D721Med (cell line): ENCODE results near the gene SAMD1.

ENCODE experiments used
- DNase-seq: peaks from one replicate; pipeline ENCODE4 v3.0.0; 2011; ENCODE audit warnings: low spot score; ENCODE audit not compliant: insufficient read length
- FAIRE-seq: peaks from 2 replicates; lab custom pipeline; 2011; peaks lifted over from hg19 to GRCh38; lab: Jason Lieb, UNC
- TF ChIP-seq, protein P1 (sequence below): IDR thresholded peaks from 2 replicates; pipeline ENCODE4 v1.5.1; 2012; ENCODE audit warnings: mild to moderate bottlenecking, control low read depth; ENCODE audit not compliant: insufficient read depth; ENCODE audit errors: missing control alignments

Gene SAMD1

DNA sequence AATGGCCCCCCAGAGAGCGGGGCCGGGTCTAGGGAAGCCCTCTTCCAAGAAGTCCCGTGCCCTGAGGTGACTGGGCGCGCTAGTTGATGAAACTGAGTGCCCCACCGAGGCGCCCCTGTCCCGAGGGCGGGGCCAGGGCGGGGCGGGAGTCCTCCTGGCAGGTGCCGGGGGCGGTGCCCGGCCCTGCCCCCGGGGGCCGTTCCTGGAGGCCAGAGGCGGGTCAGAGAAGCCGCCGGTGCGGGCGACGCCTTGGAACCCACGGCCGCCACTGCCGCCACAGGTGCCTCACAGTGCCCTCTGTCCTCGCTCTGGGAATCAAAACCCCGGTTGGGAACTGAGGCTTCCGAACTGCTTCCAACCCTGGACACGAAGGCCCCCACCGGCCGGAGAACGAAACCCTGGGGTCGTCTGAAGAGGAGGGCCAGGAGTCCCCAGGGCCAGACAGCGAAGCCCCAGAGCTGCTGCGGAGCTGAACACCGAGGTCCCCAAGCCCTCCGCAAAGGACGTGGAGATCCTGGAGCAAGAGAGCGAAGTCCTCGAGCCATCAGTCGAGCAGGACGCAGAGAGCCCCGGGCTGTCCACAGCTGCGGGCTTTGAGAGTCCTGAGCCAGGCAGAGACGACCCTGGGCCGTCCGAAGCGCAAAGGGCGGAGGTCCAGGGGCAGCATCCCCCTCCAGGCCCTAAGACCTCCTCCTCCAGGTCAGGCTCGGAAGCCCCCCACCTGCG lies 17.9 kb downstream of the SAMD1 start, which contains the start of gene MISP3:
MISP3 (plus strand) TSS at position 252 of the 726 bp plus-strand sequence. CDS start 524 bp downstream, outside the sequence.
- TF ChIP-seq, protein P1, sequence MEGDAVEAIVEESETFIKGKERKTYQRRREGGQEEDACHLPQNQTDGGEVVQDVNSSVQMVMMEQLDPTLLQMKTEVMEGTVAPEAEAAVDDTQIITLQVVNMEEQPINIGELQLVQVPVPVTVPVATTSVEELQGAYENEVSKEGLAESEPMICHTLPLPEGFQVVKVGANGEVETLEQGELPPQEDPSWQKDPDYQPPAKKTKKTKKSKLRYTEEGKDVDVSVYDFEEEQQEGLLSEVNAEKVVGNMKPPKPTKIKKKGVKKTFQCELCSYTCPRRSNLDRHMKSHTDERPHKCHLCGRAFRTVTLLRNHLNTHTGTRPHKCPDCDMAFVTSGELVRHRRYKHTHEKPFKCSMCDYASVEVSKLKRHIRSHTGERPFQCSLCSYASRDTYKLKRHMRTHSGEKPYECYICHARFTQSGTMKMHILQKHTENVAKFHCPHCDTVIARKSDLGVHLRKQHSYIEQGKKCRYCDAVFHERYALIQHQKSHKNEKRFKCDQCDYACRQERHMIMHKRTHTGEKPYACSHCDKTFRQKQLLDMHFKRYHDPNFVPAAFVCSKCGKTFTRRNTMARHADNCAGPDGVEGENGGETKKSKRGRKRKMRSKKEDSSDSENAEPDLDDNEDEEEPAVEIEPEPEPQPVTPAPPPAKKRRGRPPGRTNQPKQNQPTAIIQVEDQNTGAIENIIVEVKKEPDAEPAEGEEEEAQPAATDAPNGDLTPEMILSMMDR, result no peak
- FAIRE-seq (no peak), DNase-seq (no peak)

DNA sequence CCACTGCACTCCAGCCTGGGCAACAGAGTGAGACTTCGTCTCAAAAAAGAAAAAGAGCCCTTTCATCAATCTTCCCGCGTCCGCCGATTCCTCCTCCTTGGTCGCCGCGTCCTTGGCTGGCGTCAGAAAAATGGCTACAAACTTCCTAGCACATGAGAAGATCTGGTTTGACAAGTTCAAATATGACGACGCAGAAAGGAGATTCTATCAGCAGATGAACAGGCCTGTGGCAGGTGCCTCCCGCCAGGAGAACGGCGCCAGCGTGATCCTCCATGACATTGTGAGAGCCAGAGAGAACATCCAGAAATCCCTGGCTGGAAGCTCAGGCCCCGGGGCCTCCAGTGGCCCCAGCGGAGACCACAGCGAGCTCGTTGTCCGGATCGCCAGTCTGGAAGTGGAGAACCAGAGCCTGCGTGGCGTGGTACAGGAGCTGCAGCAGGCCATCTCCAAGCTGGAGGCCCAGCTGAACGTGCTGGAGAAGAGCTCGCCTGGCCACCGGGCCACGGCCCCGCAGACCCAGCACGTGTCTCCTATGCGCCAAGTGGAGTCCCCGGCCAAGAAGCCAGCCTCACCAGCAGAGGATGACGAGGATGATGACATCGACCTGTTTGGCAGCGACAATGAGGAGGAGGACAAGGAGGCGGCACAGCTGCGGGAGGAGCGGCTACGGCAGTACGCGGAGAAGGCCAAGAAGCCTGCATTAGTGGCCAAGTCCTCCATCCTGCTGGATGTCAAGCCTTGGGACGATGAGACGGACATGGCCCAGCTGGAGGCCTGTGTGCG lies 20.1 kb downstream of the SAMD1 start:
- TF ChIP-seq, protein P1, result no peak
- FAIRE-seq, result no peak
- no peak for DNase-seq

DNA sequence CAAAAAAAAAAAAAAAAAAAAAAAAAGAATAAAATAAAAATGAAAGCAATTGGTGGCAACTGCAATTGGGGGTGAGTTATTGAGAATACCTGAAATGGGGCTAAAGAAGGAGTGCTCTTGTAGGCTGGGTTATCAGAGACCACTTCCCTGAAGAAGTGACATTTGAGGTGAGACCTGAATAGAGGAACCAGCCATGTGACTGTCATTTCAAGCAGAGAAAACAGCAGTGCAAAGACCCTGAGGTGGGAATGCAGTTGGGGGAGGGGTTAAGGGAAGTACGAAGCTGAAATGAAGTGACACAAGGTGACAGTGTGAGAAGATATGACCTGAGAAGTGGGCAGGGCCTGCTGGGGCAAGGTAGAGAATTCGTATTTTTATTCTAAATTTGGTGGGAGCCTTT lies 24.4 kb downstream of the SAMD1 start:
- TF ChIP-seq, protein P1, result no peak
- no peak for DNase-seq
- FAIRE-seq, result no peak

DNA sequence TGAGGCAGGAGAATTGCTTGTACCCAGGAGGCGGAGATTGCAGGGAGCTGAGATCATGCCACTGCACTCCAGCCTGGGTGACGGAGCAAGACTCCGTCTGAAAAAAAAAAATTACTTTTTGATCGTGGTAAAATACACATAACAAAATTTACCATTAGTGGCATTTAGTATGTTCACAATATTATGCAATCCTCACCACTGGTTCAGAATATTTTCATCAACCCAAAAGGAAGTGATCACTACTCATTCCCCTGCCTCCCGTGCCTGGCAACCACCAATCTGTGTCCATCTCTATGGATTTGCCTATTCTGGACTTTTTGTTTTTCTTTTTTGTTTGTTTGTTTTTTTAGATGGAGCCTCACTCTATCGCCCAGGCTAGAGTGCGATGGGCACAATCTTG lies 27.4 kb downstream of the SAMD1 start:
- DNase-seq (no peak), FAIRE-seq (no peak)
- TF ChIP-seq, protein P1, result no peak

DNA sequence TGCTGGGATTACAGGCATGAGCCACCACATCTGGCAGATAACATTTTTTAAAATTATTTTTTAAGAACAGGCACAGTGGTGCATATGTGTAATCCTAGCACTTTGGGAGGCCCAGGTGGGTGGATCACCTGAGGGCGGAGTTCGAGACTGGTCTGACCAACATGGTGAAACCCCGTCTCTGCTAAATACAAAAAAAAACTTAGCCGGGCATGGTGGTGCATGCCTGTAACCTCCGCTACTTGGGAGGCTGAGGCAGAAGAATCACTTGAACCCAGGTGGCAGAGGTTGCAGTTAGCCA lies 28.0 kb downstream of the SAMD1 start:
- TF ChIP-seq, protein P1, result no peak

DNA sequence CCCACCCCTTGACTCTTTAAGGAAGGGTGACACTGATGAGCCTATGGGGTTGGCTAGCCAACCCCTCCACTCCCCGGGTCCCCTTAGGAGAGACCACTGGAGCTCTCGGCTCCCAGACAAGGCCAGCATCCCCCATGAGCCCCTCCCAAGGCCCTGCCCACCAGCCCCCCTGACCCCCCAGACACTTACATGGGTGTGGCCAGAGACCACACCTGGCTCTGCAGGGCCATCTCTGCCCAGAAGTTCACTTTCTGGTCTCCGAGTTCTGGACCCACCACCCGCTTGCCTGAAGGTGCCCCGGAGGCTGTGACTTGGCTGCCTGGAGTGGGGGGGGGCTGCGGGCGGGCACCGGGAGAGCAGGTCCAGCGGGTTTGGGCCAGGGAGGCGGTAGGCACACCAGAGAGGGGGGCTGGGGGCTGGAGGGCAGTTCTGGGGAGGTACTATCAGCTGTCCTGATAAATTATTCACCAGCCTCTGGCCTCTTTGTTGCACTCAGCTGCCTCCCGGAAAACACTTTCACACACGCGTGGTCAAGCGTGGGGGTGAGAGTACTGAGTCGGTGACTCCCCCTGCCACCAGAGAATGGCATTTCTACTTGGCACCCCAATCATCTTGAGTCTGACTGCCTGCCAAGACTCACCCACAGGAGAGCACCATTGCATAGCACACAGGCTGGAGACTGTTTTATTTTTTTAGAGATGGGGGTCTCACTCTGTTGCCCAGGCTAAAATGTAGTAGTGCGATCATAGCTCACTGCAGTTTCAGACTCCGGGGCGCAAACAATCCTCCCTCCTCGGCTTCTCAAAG lies 28.6 kb downstream of the SAMD1 start, which contains the start of gene PALM3:
PALM3 (minus strand) TSS at position 326 of the 807 bp plus-strand sequence; CDS start at position 230, 96 bp downstream.
- FAIRE-seq (no peak), DNase-seq (no peak)
- TF ChIP-seq, protein P1, result no peak

More for the DNA sequence above, 28.0 kb downstream of the SAMD1 start:
- DNase-seq (no peak), FAIRE-seq (no peak)
